Measurements from ENCODE around the gene LIPJ.

The LIPJ gene, protein sequence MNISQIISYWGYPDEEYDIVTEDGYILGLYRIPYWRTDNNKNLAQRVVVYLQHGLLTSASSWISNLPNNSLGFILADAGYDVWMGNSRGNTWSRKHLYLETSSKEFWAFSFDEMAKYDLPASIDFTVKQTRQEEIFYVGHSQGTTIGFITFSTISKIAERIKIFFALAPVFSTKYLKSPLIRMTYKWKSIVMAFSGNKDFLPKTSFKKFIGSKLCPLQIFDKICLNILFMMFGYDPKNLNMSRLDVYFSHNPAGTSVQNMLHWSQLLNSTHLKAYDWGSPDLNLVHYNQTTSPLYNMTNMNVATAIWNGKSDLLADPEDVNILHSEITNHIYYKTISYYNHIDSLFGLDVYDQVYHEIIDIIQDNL

DNA sequence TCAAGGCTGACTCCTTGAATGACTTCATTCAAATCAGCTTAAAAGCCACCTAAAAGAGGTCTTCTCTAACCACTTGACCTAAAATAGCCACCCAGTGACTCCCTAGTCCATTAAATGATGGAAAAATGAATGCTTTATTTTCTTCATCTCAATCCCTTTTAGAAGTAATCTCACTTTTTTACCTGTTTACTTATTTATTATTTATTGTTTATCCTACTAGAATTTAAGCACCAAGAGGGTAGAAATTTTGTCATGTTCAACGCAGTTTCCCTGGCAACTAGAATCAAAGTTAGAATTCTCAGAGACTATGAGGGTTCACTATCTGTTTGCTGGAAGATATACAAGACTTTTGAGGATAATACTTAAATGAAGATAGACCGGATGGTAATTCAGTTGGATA is at the start of gene LIPJ:
Gene LIPJ, plus strand, starts transcription at position 301 of the 400 bp plus-strand sequence. CDS start 3,926 bp downstream, outside the sequence.
- no peaks in the 10 kb centered on the region for H3K9me2 ChIP-seq (ENCODE audit: low read depth, low read length)

DNA sequence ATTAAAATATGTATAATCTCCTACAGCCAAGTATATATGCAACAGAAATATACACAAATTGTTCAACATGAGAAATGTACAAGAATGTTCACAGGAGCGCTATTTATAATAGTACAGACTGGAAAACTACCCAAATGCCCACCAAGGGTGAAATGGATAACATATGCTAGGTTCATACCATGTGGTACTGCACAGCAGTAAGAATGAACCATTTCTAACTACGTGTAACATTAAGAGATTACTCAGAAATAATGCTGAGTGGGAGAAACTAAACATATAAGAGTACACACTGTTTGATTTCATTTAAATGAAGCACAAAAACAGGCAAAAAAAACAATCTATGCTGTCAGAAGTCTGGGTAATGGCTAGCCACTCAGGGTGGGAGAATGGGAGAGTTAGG is 49.2 kb upstream of the LIPJ start:
- H3K9me2 ChIP-seq (ENCODE audit: low read depth, low read length), result no peaks in the 10 kb centered on the region
- H3K36me3 ChIP-seq (ENCODE audit: insufficient read depth, low read length), result no peaks in the 10 kb centered on the region
- H3K79me2 ChIP-seq (ENCODE audit: insufficient read depth, low read length), result no peaks in the 10 kb centered on the region
- no peak overlapping the region for H3K27ac ChIP-seq (ENCODE audit: low read depth, low read length, poor library complexity, severe bottlenecking)
- no peaks in the 10 kb centered on the region for H3K4me1 ChIP-seq (ENCODE audit: insufficient read depth, low read length, severe bottlenecking)
- H2AFZ ChIP-seq (ENCODE audit: low read length), result no peak overlapping the region
- H3F3A ChIP-seq (ENCODE audit: insufficient read depth, low read length), result no peaks in the 10 kb centered on the region
- no peak overlapping the region for H3K4me3 ChIP-seq (ENCODE audit: low read depth, low read length, poor library complexity, severe bottlenecking)
- no peaks in the 10 kb centered on the region for H4K20me1 ChIP-seq (ENCODE audit: insufficient read depth, low read length)
- H3K27me3 ChIP-seq (ENCODE audit: insufficient read depth, low read length), result no peaks in the 10 kb centered on the region
- H3K4me2 ChIP-seq (ENCODE audit: low read length), result no peak overlapping the region
- H3K9ac ChIP-seq (ENCODE audit: low read length), result no peak overlapping the region
- no peaks in the 10 kb centered on the region for H3K9me3 ChIP-seq (ENCODE audit: low read length)
- TF ChIP-seq EZH2 (IDR thresholded peaks at IDR 0.05; ENCODE audit: borderline replicate concordance, low read length), result no peak
- TF ChIP-seq, protein P1, sequence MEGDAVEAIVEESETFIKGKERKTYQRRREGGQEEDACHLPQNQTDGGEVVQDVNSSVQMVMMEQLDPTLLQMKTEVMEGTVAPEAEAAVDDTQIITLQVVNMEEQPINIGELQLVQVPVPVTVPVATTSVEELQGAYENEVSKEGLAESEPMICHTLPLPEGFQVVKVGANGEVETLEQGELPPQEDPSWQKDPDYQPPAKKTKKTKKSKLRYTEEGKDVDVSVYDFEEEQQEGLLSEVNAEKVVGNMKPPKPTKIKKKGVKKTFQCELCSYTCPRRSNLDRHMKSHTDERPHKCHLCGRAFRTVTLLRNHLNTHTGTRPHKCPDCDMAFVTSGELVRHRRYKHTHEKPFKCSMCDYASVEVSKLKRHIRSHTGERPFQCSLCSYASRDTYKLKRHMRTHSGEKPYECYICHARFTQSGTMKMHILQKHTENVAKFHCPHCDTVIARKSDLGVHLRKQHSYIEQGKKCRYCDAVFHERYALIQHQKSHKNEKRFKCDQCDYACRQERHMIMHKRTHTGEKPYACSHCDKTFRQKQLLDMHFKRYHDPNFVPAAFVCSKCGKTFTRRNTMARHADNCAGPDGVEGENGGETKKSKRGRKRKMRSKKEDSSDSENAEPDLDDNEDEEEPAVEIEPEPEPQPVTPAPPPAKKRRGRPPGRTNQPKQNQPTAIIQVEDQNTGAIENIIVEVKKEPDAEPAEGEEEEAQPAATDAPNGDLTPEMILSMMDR (IDR thresholded peaks at IDR 0.05; ENCODE audit: low read length), result no peak

More for the DNA sequence above, at the start of gene LIPJ:
- Histone ChIP-seq H3K9ac (ENCODE audit: low read length) (no peak within 1 kb of the TSS), H3F3A (ENCODE audit: insufficient read depth, low read length) (no peaks in the 10 kb centered on the region), H3K27me3 (ENCODE audit: insufficient read depth, low read length) (no peaks in the 10 kb centered on the region), H3K9me3 (ENCODE audit: low read length) (no peaks in the 10 kb centered on the region), H3K4me1 (ENCODE audit: insufficient read depth, low read length, severe bottlenecking) (peaks cover 14% of the 10 kb centered on the region), H2AFZ (ENCODE audit: low read length) (no peak within 1 kb of the TSS), H3K4me2 (ENCODE audit: low read length) (no peak within 1 kb of the TSS), H3K79me2 (ENCODE audit: insufficient read depth, low read length) (no peaks in the 10 kb centered on the region), H3K36me3 (ENCODE audit: insufficient read depth, low read length) (no peaks in the 10 kb centered on the region), H3K4me3 (ENCODE audit: low read depth, low read length, poor library complexity, severe bottlenecking) (no peak within 1 kb of the TSS), H3K27ac (ENCODE audit: low read depth, low read length, poor library complexity, severe bottlenecking) (no peak within 1 kb of the TSS), H4K20me1 (ENCODE audit: insufficient read depth, low read length) (no peaks in the 10 kb centered on the region)
- TF ChIP-seq EZH2 (IDR thresholded peaks at IDR 0.05; ENCODE audit: borderline replicate concordance, low read length), result no peak
- TF ChIP-seq, protein P1 (IDR thresholded peaks at IDR 0.05; ENCODE audit: low read length), result no peak

DNA sequence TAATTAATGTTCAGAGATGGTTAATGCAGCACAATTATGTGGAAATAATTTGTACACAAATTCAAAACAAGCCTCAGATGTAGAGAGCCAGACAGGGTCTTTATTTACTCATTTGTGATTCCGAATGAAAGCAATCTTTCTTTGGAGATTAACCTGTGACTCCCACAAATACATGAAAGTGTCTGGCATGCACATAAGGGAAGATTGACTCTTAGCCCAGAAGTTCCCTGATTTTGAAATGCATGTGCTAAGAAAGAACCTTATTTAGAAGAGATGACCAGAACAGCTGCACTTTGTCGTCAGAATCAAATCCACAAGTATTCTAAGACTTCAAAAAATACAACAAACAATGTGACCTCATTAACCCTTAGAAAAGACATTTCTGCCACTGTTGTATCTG is 48.5 kb upstream of the LIPJ start:
- Histone ChIP-seq H3K9ac (ENCODE audit: low read length) (no peak overlapping the region), H3K27ac (ENCODE audit: low read depth, low read length, poor library complexity, severe bottlenecking) (no peak overlapping the region), H3K79me2 (ENCODE audit: insufficient read depth, low read length) (no peaks in the 10 kb centered on the region), H3K36me3 (ENCODE audit: insufficient read depth, low read length) (no peaks in the 10 kb centered on the region), H3K4me3 (ENCODE audit: low read depth, low read length, poor library complexity, severe bottlenecking) (no peak overlapping the region), H3K4me1 (ENCODE audit: insufficient read depth, low read length, severe bottlenecking) (no peaks in the 10 kb centered on the region), H3F3A (ENCODE audit: insufficient read depth, low read length) (no peaks in the 10 kb centered on the region), H2AFZ (ENCODE audit: low read length) (no peak overlapping the region), H3K27me3 (ENCODE audit: insufficient read depth, low read length) (no peaks in the 10 kb centered on the region), H3K9me3 (ENCODE audit: low read length) (no peaks in the 10 kb centered on the region), H4K20me1 (ENCODE audit: insufficient read depth, low read length) (no peaks in the 10 kb centered on the region), H3K9me2 (ENCODE audit: low read depth, low read length) (no peaks in the 10 kb centered on the region), H3K4me2 (ENCODE audit: low read length) (no peak overlapping the region)
- TF ChIP-seq, protein P1 (IDR thresholded peaks at IDR 0.05; ENCODE audit: low read length), result no peak
- TF ChIP-seq EZH2 (IDR thresholded peaks at IDR 0.05; ENCODE audit: borderline replicate concordance, low read length), result no peak
